Activated effector memory CD4-positive, alpha-beta T cell treated with anti-CD3 and anti-CD28 coated beads, Interleukin-2, amount 50 U/mL, for 16 hours (primary cell): ENCODE measurements around the gene TCEAL7.
"Not testable (repeated sequence)": the region's sequence is repeated elsewhere in the genome, so short reads cannot be mapped to it uniquely, and the experiment has no call there.

ENCODE experiments used
- DNase-seq: peaks from one replicate; pipeline ENCODE4 v3.0.0-alpha.2; 2020

The TCEAL7 gene

GRCh38 chrX:103329991-103330390 lies at the start of gene TCEAL7:
TSS of gene TCEAL7 (plus strand) at chrX:103330239. CDS start at chrX:103331404, 1,165 bp downstream.
- DNase-seq, result no peak

- no peak for DNase-seq
Measured at GRCh38 chrX:103293118-103293517, 36.9 kb upstream of the TCEAL7 start.

- no peak for DNase-seq
Measured at GRCh38 chrX:103304705-103305104, 25.3 kb upstream of the TCEAL7 start.

GRCh38 chrX:103305666-103306065 lies 24.4 kb upstream of the TCEAL7 start:
- not testable (repeated sequence) for DNase-seq

- DNase-seq, result no peak
Measured at GRCh38 chrX:103309860-103310554, 20.0 kb upstream of the TCEAL7 start.

GRCh38 chrX:103310555-103311398 lies 19.3 kb upstream of the TCEAL7 start, which contains the start of gene BEX2:
TSS of gene BEX2 (minus strand) at chrX:103310990. CDS start at chrX:103309976, 1,014 bp downstream.
- peak; percentile 93 for DNase-seq

GRCh38 chrX:103311399-103311780 lies 18.6 kb upstream of the TCEAL7 start:
- DNase-seq, result no peak

GRCh38 chrX:103330681-103331288 lies 746 bp downstream of the TCEAL7 start:
- DNase-seq, result no peak

- no peak for DNase-seq
Measured at GRCh38 chrX:103338663-103339062, 8.6 kb downstream of the TCEAL7 start.

- DNase-seq, result peak; percentile 65
Measured at GRCh38 chrX:103343105-103343504, 13.1 kb downstream of the TCEAL7 start.

GRCh38 chrX:103344606-103345005 lies 14.6 kb downstream of the TCEAL7 start:
- DNase-seq, result no peak

GRCh38 chrX:103347682-103348397 lies 17.8 kb downstream of the TCEAL7 start:
- DNase-seq, result no peak

GRCh38 chrX:103356130-103356798 lies 26.2 kb downstream of the TCEAL7 start, which contains the start of gene TCEAL9:
TSS of gene TCEAL9 (plus strand) at chrX:103356506. CDS start at chrX:103357685, 1,179 bp downstream.
- DNase-seq, result no peak

- DNase-seq, result no peak
Measured at GRCh38 chrX:103356858-103357257, 26.8 kb downstream of the TCEAL7 start.

- DNase-seq, result no peak
Measured at GRCh38 chrX:103357871-103358270, 27.8 kb downstream of the TCEAL7 start.

GRCh38 chrX:103359605-103360004 lies 29.6 kb downstream of the TCEAL7 start:
- not testable (repeated sequence) for DNase-seq

GRCh38 chrX:103360092-103360491 lies 30.1 kb downstream of the TCEAL7 start:
- DNase-seq, result no peak

- no peak for DNase-seq
Measured at GRCh38 chrX:103360916-103361315, 30.9 kb downstream of the TCEAL7 start.

- DNase-seq, result no peak
Measured at GRCh38 chrX:103361798-103362197, 31.8 kb downstream of the TCEAL7 start.

- no peak for DNase-seq
Measured at GRCh38 chrX:103362474-103362873, 32.4 kb downstream of the TCEAL7 start.

GRCh38 chrX:103363046-103363445 lies 33.0 kb downstream of the TCEAL7 start:
- DNase-seq, result no peak

GRCh38 chrX:103367502-103367901 lies 37.5 kb downstream of the TCEAL7 start:
- no peak for DNase-seq
